Liver (tissue), 9 donors: ENCODE measurements around the gene ZNF316. TPM values are rescaled to one million over a fixed set of nuclear protein-coding genes. Genes with fewer than 3 reads are reported as not detected.

Experiments
- DNase-seq: peaks from one replicate; pipeline ENCODE4 v3.0.0-alpha.2; 2017; ENCODE audit warnings: low spot score
- H3K27ac ChIP-seq, 2 donors: one replicate each; pipeline ENCODE4 v1.7.0; 2013; ENCODE audit warnings: inconsistent platforms in 2 of 2, low read length in 2 of 2, control low read depth in 1 of 2, low read depth in 1 of 2, mild to moderate bottlenecking in 1 of 2
- H3K27me3 ChIP-seq, 4 donors: one replicate each; pipeline versions ENCODE4 v1.6.1 to v1.7.0; 2013; ENCODE audit warnings: low read length in 3 of 4, inconsistent platforms in 1 of 4, mild to moderate bottlenecking in 1 of 4, moderate library complexity in 1 of 4; ENCODE audit not compliant: control insufficient read depth in 4 of 4, insufficient read depth in 4 of 4
- H3K36me3 ChIP-seq, 4 donors: one replicate each; pipeline versions ENCODE4 v1.6.1 to v1.7.0; 2013; ENCODE audit warnings: low read length in 3 of 4, mild to moderate bottlenecking in 3 of 4, low read depth in 1 of 4, moderate library complexity in 1 of 4; ENCODE audit not compliant: control insufficient read depth in 4 of 4, insufficient read depth in 3 of 4
- H3K4me1 ChIP-seq, 4 donors: one replicate each; pipeline versions ENCODE4 v1.6.1 to v1.7.0; 2013; ENCODE audit warnings: low read length in 3 of 4, mild to moderate bottlenecking in 3 of 4, moderate library complexity in 1 of 4; ENCODE audit not compliant: control insufficient read depth in 4 of 4, insufficient read depth in 4 of 4
- H3K4me3 ChIP-seq, 3 donors: one replicate each; pipeline versions ENCODE4 v1.6.1 to v1.7.0; 2013; ENCODE audit warnings: low read length in 3 of 3, control low read depth in 1 of 3, low read depth in 1 of 3, mild to moderate bottlenecking in 1 of 3
- H3K9ac ChIP-seq, 2 donors: one replicate each; pipeline ENCODE4 v1.7.0; 2013; ENCODE audit warnings: low read length in 2 of 2, mild to moderate bottlenecking in 2 of 2, moderate library complexity in 2 of 2, control low read depth in 1 of 2, low read depth in 1 of 2
- H3K9me3 ChIP-seq, 4 donors: one replicate each; pipeline versions ENCODE4 v1.6.1 to v1.7.0; 2013; ENCODE audit warnings: low read length in 3 of 4; ENCODE audit not compliant: control insufficient read depth in 4 of 4
- CTCF ChIP-seq: fragments of 150-350 bp; IDR thresholded peaks from 2 replicates; pipeline ENCODE4 v1.5.1; 2017; ENCODE audit warnings: improper control_type of control experiment, low read depth, low read length; ENCODE audit not compliant: missing input control
- EGR1 ChIP-seq, 2 donors: IDR thresholded peaks; 2 replicates each; pipeline ENCODE4 v1.6.1; 2016 to 2018; ENCODE audit warnings: antibody characterized with exemption in 2 of 2, low read depth in 2 of 2
- FOXA1 ChIP-seq: IDR thresholded peaks from 2 replicates; pipeline ENCODE4 v1.6.1; 2016; ENCODE audit warnings: antibody characterized with exemption
- FOXA2 ChIP-seq: IDR thresholded peaks from 2 replicates; pipeline ENCODE4 v1.6.1; 2016; ENCODE audit warnings: antibody characterized with exemption
- GABPA ChIP-seq, 2 donors: IDR thresholded peaks in 1 of 2; conservative IDR thresholded peaks in 1 of 2; 2 replicates each; pipeline ENCODE4 v1.6.1; 2016; ENCODE audit warnings: antibody characterized with exemption in 2 of 2, mild to moderate bottlenecking in 1 of 2, moderate library complexity in 1 of 2
- HNF4A ChIP-seq, 2 donors: conservative IDR thresholded peaks; 2 replicates each; pipeline ENCODE4 v1.6.1; 2016; ENCODE audit warnings: antibody characterized with exemption in 2 of 2, mild to moderate bottlenecking in 2 of 2
- HNF4G ChIP-seq: IDR thresholded peaks from 2 replicates; pipeline ENCODE4 v1.6.1; 2016; ENCODE audit warnings: antibody characterized with exemption
- JUND ChIP-seq, 2 donors: IDR thresholded peaks; 2 replicates each; pipeline ENCODE4 v1.6.1; 2016; ENCODE audit warnings: antibody characterized with exemption in 2 of 2
- RAD21 ChIP-seq, 2 donors: IDR thresholded peaks; 2 replicates each; pipeline ENCODE4 v1.6.1; 2016; ENCODE audit warnings: antibody characterized with exemption in 2 of 2, mild to moderate bottlenecking in 2 of 2
- REST ChIP-seq: IDR thresholded peaks from 2 replicates; pipeline ENCODE4 v1.6.1; 2016; ENCODE audit warnings: antibody characterized with exemption, mild to moderate bottlenecking
- RXRA ChIP-seq, 2 donors: IDR thresholded peaks; 2 replicates each; pipeline ENCODE4 v1.6.1; 2017 to 2018; ENCODE audit warnings: antibody characterized with exemption in 2 of 2, mild to moderate bottlenecking in 1 of 2
- TAF1 ChIP-seq: conservative IDR thresholded peaks from 2 replicates; pipeline ENCODE4 v1.6.1; 2016; ENCODE audit warnings: antibody characterized with exemption, mild to moderate bottlenecking
- YY1 ChIP-seq: IDR thresholded peaks from 2 replicates; pipeline ENCODE4 v1.6.1; 2016; ENCODE audit warnings: antibody characterized with exemption, mild to moderate bottlenecking
- WGBS: extraction: QIAGEN DNeasy Blood & Tissue Kit; methylation state at CpG from one replicate; pipeline ENCODE4 v1.1.7; 2013; 5-methylcytosine and 5-hydroxymethylcytosine counted together
- polyA plus RNA-seq, 2 donors: library from polyadenylated mRNA; stranded (reverse) in 1 of 2; unstranded in 1 of 2; fragments of 200-250 nt in 1 of 2; fragments of >200 nt in 1 of 2; fragmentation: Nextera tagmentation in 1 of 2; extraction: Ambion mirVana in 1 of 2; gene quantifications; one replicate each; pipeline versions ENCODE4 v1.2.1 to v1.2.3, GENCODE V29; 2013 to 2015
- total RNA-seq, 2 donors: library from RNA; depleted of rRNA; stranded (reverse); fragments of >200 nt; gene quantifications; one replicate each; pipeline ENCODE4 v1.2.3, GENCODE V29; 2014
- TF ChIP-seq, protein P1 (sequence below): IDR thresholded peaks from 2 replicates; pipeline ENCODE4 v1.6.1; 2016; ENCODE audit warnings: antibody characterized with exemption
- TF ChIP-seq, protein P2 (sequence below): IDR thresholded peaks from 2 replicates; pipeline ENCODE4 v1.6.1; 2016; ENCODE audit warnings: antibody characterized with exemption
- TF ChIP-seq, protein P3 (sequence below): IDR thresholded peaks from 2 replicates; pipeline ENCODE4 v1.6.1; 2016; ENCODE audit warnings: antibody characterized with exemption
- donor health status: healthy.
- donor health status: healthy.
- donor health status: healthy.
- donor health status: healthy.
- donor health status: healthy.

The ZNF316 gene
- total and polyA plus RNA-seq, 4 donors = 0.35 to 14.3 (median 7.2) TPM

DNA sequence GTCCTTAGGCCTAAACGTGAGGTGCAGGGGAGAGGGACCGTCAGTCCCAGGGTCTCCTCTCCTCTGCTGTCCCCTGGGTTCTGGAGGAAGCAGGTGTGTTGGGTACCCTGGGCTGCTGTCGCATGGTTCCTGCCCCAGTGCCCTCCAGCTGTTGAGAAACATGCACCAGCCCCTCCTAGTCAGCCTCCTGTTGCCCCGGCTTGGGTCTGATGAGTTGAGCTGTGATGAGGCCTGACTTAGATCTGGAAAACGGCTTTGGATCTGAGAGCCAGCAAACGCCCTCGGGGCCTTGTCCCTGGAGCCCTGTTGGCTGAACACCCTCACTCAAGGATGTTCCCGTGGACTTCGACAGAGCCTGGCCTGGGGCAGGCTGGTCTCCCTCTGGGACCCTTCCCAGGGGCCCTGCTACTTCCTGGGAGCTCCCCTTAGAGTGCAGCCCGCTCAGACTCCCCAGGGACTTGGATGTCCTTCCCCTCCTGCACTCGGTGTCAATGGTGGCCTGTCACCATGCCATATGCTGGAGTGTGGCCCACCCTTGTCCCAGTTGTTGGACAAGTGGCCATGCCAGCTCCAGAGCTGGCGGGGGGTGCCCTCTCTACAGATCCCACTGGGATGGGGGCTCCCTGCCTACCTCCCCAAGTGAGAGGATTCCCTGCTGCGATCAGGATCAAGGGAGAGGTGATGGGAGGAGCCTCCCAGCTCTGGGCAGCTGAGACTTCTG is 12.3 kb downstream of the ZNF316 start:
- WGBS = 94% methylated on average over 13 of the region's 13 CpGs
- no peak overlapping the region for H3K9ac ChIP-seq
- H3K27me3 ChIP-seq = no peaks in the 10 kb centered on the region
- H3K9me3 ChIP-seq = peaks cover 2 to 18% (median 8%) of the 10 kb centered on the region in 4 donors
- H3K4me3 ChIP-seq = no peak overlapping the region
- H3K4me1 ChIP-seq = no peaks in the 10 kb centered on the region
- DNase-seq = peak; percentile 17
- H3K36me3 ChIP-seq = peaks cover 22 to 78% (median 36%) of the 10 kb centered on the region in 4 donors
- no peak overlapping the region for H3K27ac ChIP-seq
- TF ChIP-seq FOXA1 (no peak), FOXA2 (no peak), CTCF (no peak), HNF4G (no peak), TAF1 (no peak), HNF4A (conservative IDR thresholded peaks at IDR 0.05) (no peak), REST (no peak), EGR1 (IDR thresholded peaks at IDR 0.05; ENCODE audit: low read depth in 2 of 2) (no peak), RAD21 (IDR thresholded peaks at IDR 0.05) (no peak), RXRA (IDR thresholded peaks at IDR 0.05) (no peak)
- TF ChIP-seq, protein P1, sequence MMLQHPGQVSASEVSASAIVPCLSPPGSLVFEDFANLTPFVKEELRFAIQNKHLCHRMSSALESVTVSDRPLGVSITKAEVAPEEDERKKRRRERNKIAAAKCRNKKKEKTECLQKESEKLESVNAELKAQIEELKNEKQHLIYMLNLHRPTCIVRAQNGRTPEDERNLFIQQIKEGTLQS = no peak

GRCh38 chr7:6650086-6650485 is 13.0 kb downstream of the ZNF316 start:
- Histone ChIP-seq H3K4me3 (no peak overlapping the region), H3K27me3 (no peaks in the 10 kb centered on the region), H3K36me3 (peaks cover 19 to 77% (median 32%) of the 10 kb centered on the region in 4 donors), H3K9ac (no peak overlapping the region), H3K4me1 (no peaks in the 10 kb centered on the region), H3K9me3 (peaks cover 2 to 18% (median 8%) of the 10 kb centered on the region in 4 donors), H3K27ac (no peak overlapping the region)
- no peak for DNase-seq
- WGBS = 97% methylated on average over 10 of the region's 10 CpGs
- TF ChIP-seq JUND (IDR thresholded peaks at IDR 0.05) (no peak), EGR1 (IDR thresholded peaks at IDR 0.05; ENCODE audit: low read depth in 2 of 2) (no peak), REST (no peak), FOXA2 (no peak), CTCF (no peak), GABPA (IDR thresholded peaks at IDR 0.05 in 1 of 2, conservative IDR thresholded peaks at IDR 0.05 in 1 of 2) (no peak), HNF4G (no peak), YY1 (no peak), RAD21 (IDR thresholded peaks at IDR 0.05) (no peak)
- TF ChIP-seq, protein P1 = no peak
- TF ChIP-seq, protein P2, sequence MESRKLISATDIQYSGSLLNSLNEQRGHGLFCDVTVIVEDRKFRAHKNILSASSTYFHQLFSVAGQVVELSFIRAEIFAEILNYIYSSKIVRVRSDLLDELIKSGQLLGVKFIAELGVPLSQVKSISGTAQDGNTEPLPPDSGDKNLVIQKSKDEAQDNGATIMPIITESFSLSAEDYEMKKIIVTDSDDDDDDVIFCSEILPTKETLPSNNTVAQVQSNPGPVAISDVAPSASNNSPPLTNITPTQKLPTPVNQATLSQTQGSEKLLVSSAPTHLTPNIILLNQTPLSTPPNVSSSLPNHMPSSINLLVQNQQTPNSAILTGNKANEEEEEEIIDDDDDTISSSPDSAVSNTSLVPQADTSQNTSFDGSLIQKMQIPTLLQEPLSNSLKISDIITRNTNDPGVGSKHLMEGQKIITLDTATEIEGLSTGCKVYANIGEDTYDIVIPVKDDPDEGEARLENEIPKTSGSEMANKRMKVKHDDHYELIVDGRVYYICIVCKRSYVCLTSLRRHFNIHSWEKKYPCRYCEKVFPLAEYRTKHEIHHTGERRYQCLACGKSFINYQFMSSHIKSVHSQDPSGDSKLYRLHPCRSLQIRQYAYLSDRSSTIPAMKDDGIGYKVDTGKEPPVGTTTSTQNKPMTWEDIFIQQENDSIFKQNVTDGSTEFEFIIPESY = no peak
- TF ChIP-seq, protein P3, sequence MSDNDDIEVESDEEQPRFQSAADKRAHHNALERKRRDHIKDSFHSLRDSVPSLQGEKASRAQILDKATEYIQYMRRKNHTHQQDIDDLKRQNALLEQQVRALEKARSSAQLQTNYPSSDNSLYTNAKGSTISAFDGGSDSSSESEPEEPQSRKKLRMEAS = no peak
